Chondrocyte (in vitro differentiated cells): ENCODE measurements around the gene FABP3. TPM values are rescaled to one million over a fixed set of nuclear protein-coding genes. Genes with fewer than 3 reads are reported as not detected.

Source experiments
- DNase-seq: peaks from one replicate; pipeline ENCODE4 v3.0.0; 2021; ENCODE audit warnings: mixed read lengths, low spot score
- H3K27ac Mint-ChIP-seq: one replicate; pipeline ENCODE4 v1.8.0; 2021; ENCODE audit warnings: mild to moderate bottlenecking, moderate library complexity, mixed read lengths; ENCODE audit not compliant: unreplicated experiment
- H3K27me3 Mint-ChIP-seq: 2 replicates; pipeline ENCODE4 v1.8.0; 2021; ENCODE audit warnings: low read depth, mixed read lengths
- H3K36me3 Mint-ChIP-seq: 2 replicates; pipeline ENCODE4 v1.8.0; 2021; ENCODE audit warnings: low read depth, mixed read lengths
- H3K4me1 Mint-ChIP-seq: 2 replicates; pipeline ENCODE4 v1.8.0; 2021; ENCODE audit warnings: low read depth, mild to moderate bottlenecking, mixed read lengths
- H3K4me3 Mint-ChIP-seq: one replicate; pipeline ENCODE4 v1.8.0; 2021; ENCODE audit warnings: mild to moderate bottlenecking, moderate library complexity, mixed read lengths; ENCODE audit not compliant: unreplicated experiment
- H3K9me3 Mint-ChIP-seq: 2 replicates; pipeline ENCODE4 v1.8.0; 2021; ENCODE audit warnings: low read depth, mixed read lengths
- CTCF ChIP-seq: fragments of 200-600 bp; sonication (generic); IDR thresholded peaks from 2 replicates; pipeline ENCODE4 v1.5.0; 2021; ENCODE audit warnings: antibody characterized with exemption, mild to moderate bottlenecking, moderate library complexity
- total RNA-seq: library from RNA; stranded (reverse); gene quantifications from 3 replicates; pipeline ENCODE4 v1.2.1, GENCODE V29; 2021

Gene FABP3
- total RNA-seq, 1 donor from 2014 or later: 81.4 TPM

GRCh38 chr1:31362032-31362431 lies 10.8 kb downstream of the FABP3 start:
- Mint-ChIP-seq H3K4me1 (no peaks in the 10 kb centered on the region), H3K9me3 (no peaks in the 10 kb centered on the region), H3K27me3 (no peaks in the 10 kb centered on the region), H3K27ac (no peak overlapping the region), H3K4me3 (no peak overlapping the region), H3K36me3 (peaks cover 26% of the 10 kb centered on the region)
- DNase-seq: no peak
- no peak for TF ChIP-seq CTCF

GRCh38 chr1:31361607-31362006 lies 11.3 kb downstream of the FABP3 start:
- Mint-ChIP-seq H3K4me3 (no peak overlapping the region), H3K27ac (no peak overlapping the region), H3K27me3 (no peaks in the 10 kb centered on the region), H3K36me3 (peaks cover 25% of the 10 kb centered on the region), H3K4me1 (no peaks in the 10 kb centered on the region), H3K9me3 (no peaks in the 10 kb centered on the region)
- no peak for TF ChIP-seq CTCF
- DNase-seq: no peak

GRCh38 chr1:31356427-31356826 lies 16.4 kb downstream of the FABP3 start:
- Mint-ChIP-seq H3K36me3 (peaks cover 17% of the 10 kb centered on the region), H3K4me1 (peaks cover 8% of the 10 kb centered on the region), H3K9me3 (no peaks in the 10 kb centered on the region), H3K27me3 (no peaks in the 10 kb centered on the region), H3K27ac (no peak overlapping the region), H3K4me3 (no peak overlapping the region)
- no peak for TF ChIP-seq CTCF
- DNase-seq: no peak

GRCh38 chr1:31354283-31354682 lies 18.6 kb downstream of the FABP3 start:
- Mint-ChIP-seq H3K36me3 (peaks cover 27% of the 10 kb centered on the region), H3K9me3 (no peaks in the 10 kb centered on the region), H3K27me3 (no peaks in the 10 kb centered on the region), H3K4me1 (peaks cover 8% of the 10 kb centered on the region), H3K27ac (peak overlapping the region; percentile 60), H3K4me3 (no peak overlapping the region)
- no peak for TF ChIP-seq CTCF
- DNase-seq: no peak

GRCh38 chr1:31348449-31348848 lies 24.4 kb downstream of the FABP3 start:
- Mint-ChIP-seq H3K27ac (no peak overlapping the region), H3K4me3 (no peak overlapping the region), H3K4me1 (no peaks in the 10 kb centered on the region), H3K36me3 (peaks cover 23% of the 10 kb centered on the region), H3K9me3 (no peaks in the 10 kb centered on the region), H3K27me3 (no peaks in the 10 kb centered on the region)
- no peak for DNase-seq
- no peak for TF ChIP-seq CTCF
